Neural progenitor cell (in vitro differentiated cells): ENCODE data around the gene STAP1.

Experiments used
- CTCF ChIP-seq: fragments of 200-600 bp; sonication (generic); IDR thresholded peaks from 2 replicates; pipeline ENCODE4 v1.5.1; 2017; ENCODE audit warnings: antibody characterized with exemption, mild to moderate bottlenecking
- EZH2 ChIP-seq: fragments of 200-600 bp; sonication (generic); IDR thresholded peaks from 2 replicates; pipeline ENCODE4 v1.6.1; 2017; ENCODE audit warnings: antibody characterized with exemption, mild to moderate bottlenecking, moderate library complexity

- no peak for TF ChIP-seq CTCF
- TF ChIP-seq EZH2, result no peak
Measured at GRCh38 chr4:67638136-67638535, 79.6 kb downstream of the STAP1 start.
